Ascending aorta (tissue), 2 donors: ENCODE results near the gene DNAI4. TPM values are rescaled to one million over a fixed set of nuclear protein-coding genes. Genes with fewer than 3 reads are reported as not detected.
"Not testable (repeated sequence)": the region's sequence is repeated elsewhere in the genome, so short reads cannot be mapped to it uniquely, and the experiment has no call there.

Experiments used
- DNase-seq, 2 donors: peaks; one replicate each; pipeline ENCODE4 v3.0.0-alpha.2; 2019; ENCODE audit warnings: low spot score in 2 of 2
- H3K27ac ChIP-seq, 2 donors: fragments of 200-600 bp; sonication (generic); one replicate each; pipeline ENCODE4 v1.5.1; 2016 to 2017; ENCODE audit warnings: mild to moderate bottlenecking in 1 of 2
- H3K27me3 ChIP-seq: fragments of 200-600 bp; sonication (generic); one replicate; pipeline ENCODE4 v1.5.1; 2017
- H3K36me3 ChIP-seq, 2 donors: fragments of 200-600 bp; sonication (generic); one replicate each; pipeline ENCODE4 v1.5.1; 2016
- H3K4me1 ChIP-seq, 2 donors: fragments of 200-600 bp; sonication (generic); one replicate each; pipeline ENCODE4 v1.5.1; 2016 to 2017; ENCODE audit warnings: mild to moderate bottlenecking in 1 of 2
- H3K4me3 ChIP-seq, 2 donors: fragments of 200-600 bp; sonication (generic); one replicate each; pipeline ENCODE4 v1.5.1; 2016 to 2017; ENCODE audit warnings: mild to moderate bottlenecking in 1 of 2
- H3K9me3 ChIP-seq, 2 donors: fragments of 200-600 bp; sonication (generic); one replicate each; pipeline ENCODE4 v1.5.1; 2016
- intact Hi-C: fragments of 100-400 bp; cut with DNase I; formaldehyde crosslinking; loops from one replicate; pipeline ENCODE4 v1.15.1; 2023
- total RNA-seq: library from RNA; depleted of rRNA; stranded (reverse); fragments of >200 nt; gene quantifications from one replicate; pipeline ENCODE4 v1.1.0, GENCODE V29; 2016
- TF ChIP-seq, protein P1 (sequence below), 3 experiments: fragments of 200-600 bp in 2 of 3; fragments of 450-650 bp in 1 of 3; sonication (generic) in 2 of 3; IDR thresholded peaks; one replicate each; pipeline ENCODE4 v1.5.1; 2016 to 2019; ENCODE audit warnings: antibody characterized with exemption in 3 of 3, mild to moderate bottlenecking in 1 of 3, moderate library complexity in 1 of 3

The DNAI4 gene
- total RNA-seq, 1 donor from 2014 or later, result not detected

GRCh38 chr1:66889030-66889429, 35.6 kb downstream of the DNAI4 start:
- DNase-seq, result no peak
- H3K4me1 ChIP-seq, result no peaks in the 10 kb centered on the region
- intact Hi-C loops, result no loop called here
- H3K27me3 ChIP-seq, result no peaks in the 10 kb centered on the region
- no peak overlapping the region for H3K4me3 ChIP-seq
- no peaks in the 10 kb centered on the region for H3K36me3 ChIP-seq
- TF ChIP-seq, protein P1, sequence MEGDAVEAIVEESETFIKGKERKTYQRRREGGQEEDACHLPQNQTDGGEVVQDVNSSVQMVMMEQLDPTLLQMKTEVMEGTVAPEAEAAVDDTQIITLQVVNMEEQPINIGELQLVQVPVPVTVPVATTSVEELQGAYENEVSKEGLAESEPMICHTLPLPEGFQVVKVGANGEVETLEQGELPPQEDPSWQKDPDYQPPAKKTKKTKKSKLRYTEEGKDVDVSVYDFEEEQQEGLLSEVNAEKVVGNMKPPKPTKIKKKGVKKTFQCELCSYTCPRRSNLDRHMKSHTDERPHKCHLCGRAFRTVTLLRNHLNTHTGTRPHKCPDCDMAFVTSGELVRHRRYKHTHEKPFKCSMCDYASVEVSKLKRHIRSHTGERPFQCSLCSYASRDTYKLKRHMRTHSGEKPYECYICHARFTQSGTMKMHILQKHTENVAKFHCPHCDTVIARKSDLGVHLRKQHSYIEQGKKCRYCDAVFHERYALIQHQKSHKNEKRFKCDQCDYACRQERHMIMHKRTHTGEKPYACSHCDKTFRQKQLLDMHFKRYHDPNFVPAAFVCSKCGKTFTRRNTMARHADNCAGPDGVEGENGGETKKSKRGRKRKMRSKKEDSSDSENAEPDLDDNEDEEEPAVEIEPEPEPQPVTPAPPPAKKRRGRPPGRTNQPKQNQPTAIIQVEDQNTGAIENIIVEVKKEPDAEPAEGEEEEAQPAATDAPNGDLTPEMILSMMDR (IDR thresholded peaks at IDR 0.05), result no peak
- no peak overlapping the region for H3K27ac ChIP-seq
- H3K9me3 ChIP-seq, result no peaks in the 10 kb centered on the region

GRCh38 chr1:66876664-66877063, 48.0 kb downstream of the DNAI4 start:
- TF ChIP-seq, protein P1 (IDR thresholded peaks at IDR 0.05), result no peak
- Histone ChIP-seq H3K4me3 (no peak overlapping the region), H3K4me1 (no peaks in the 10 kb centered on the region), H3K9me3 (peaks cover 9 to 10% of the 10 kb centered on the region in 2 donors), H3K27ac (no peak overlapping the region), H3K36me3 (no peaks in the 10 kb centered on the region), H3K27me3 (no peaks in the 10 kb centered on the region)
- no peak for DNase-seq
- intact Hi-C loops, result no loop called here

DNA sequence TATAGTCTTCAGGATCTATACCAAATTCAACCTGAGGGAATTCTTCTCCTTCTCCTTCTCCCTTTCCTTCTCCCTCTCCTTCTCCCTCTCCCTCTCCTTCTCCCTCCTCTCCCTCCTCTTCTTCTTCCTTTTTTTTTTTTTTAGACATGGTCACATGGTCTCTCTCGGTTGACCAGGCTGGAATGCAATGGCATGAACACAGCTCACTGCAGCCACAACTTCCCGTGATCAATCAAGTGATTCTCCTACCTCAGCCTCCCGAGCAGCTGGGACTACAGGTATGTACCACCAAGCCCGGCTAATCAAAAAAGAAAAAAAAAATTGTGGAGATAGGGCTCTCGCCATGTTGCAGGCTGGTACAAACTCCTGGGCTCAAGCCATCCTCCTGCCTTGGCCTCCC, 51.5 kb downstream of the DNAI4 start:
- Histone ChIP-seq H3K36me3 (no peaks in the 10 kb centered on the region), H3K27ac (no peak overlapping the region), H3K9me3 (no peaks in the 10 kb centered on the region), H3K4me1 (no peaks in the 10 kb centered on the region), H3K4me3 (no peak overlapping the region), H3K27me3 (no peaks in the 10 kb centered on the region)
- TF ChIP-seq, protein P1 (IDR thresholded peaks at IDR 0.05), result no peak
- DNase-seq, result no peak
- intact Hi-C loops, result no loop called here

DNA sequence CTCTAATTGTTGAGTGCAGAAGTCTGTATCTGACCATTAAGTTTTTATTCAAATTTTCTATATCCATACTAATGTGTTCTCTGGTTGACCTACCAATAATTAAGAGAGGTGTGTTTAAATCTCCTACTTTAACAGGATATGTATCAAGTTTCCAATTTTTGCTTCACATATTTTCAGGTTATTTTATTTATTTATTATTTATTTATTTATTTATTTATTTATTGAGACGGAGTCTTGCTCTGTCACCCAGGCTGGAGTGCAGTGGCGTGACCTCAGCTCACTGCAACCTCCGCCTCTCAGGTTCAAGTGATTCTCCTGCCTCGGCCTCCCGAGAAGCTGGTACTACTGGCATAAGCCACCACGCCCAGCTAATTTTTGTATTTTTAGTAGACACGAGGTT, 52.6 kb downstream of the DNAI4 start:
- DNase-seq, H3K4me1 ChIP-seq, H3K4me3 ChIP-seq, H3K27ac ChIP-seq, H3K36me3 ChIP-seq, intact Hi-C loops, H3K9me3 ChIP-seq, H3K27me3 ChIP-seq: not testable (repeated sequence)

GRCh38 chr1:66867501-66867900, 57.2 kb downstream of the DNAI4 start:
- Histone ChIP-seq H3K27ac (no peak overlapping the region), H3K27me3 (no peaks in the 10 kb centered on the region), H3K4me3 (no peak overlapping the region), H3K4me1 (no peaks in the 10 kb centered on the region), H3K9me3 (no peaks in the 10 kb centered on the region), H3K36me3 (no peaks in the 10 kb centered on the region)
- no peak for DNase-seq
- TF ChIP-seq, protein P1 (IDR thresholded peaks at IDR 0.05), result no peak
- intact Hi-C loops, result no loop called here

GRCh38 chr1:66860529-66860928, 64.1 kb downstream of the DNAI4 start:
- no peaks in the 10 kb centered on the region for H3K36me3 ChIP-seq
- H3K27ac ChIP-seq, result no peak overlapping the region
- H3K4me3 ChIP-seq, result no peak overlapping the region
- intact Hi-C loops, result no loop called here
- H3K27me3 ChIP-seq, result no peaks in the 10 kb centered on the region
- DNase-seq, result no peak
- H3K9me3 ChIP-seq, result no peaks in the 10 kb centered on the region
- TF ChIP-seq, protein P1 (IDR thresholded peaks at IDR 0.05), result no peak
- no peaks in the 10 kb centered on the region for H3K4me1 ChIP-seq
